ENCODE results near the gene RASL11A. TPM values are rescaled to one million over a fixed set of nuclear protein-coding genes. Genes with fewer than 3 reads are reported as not detected.
"Not testable (repeated sequence)": the region's sequence is repeated elsewhere in the genome, so short reads cannot be mapped to it uniquely, and the experiment has no call there.

RASL11A gene
- total and polyA plus RNA-seq, 2 experiments from 2014 or later, result 6.3 to 18.8 TPM

GRCh38 chr13:27295660-27296059 lies 25.0 kb downstream of the RASL11A start:
- H2AFZ ChIP-seq, result no peak overlapping the region
- H3K9me2 ChIP-seq (replicated peaks; ENCODE audit: insufficient read depth), result no peaks in the 10 kb centered on the region
- no peaks in the 10 kb centered on the region for H3K36me3 ChIP-seq (replicated peaks; ENCODE audit: insufficient read depth, low read depth)
- no peaks in the 10 kb centered on the region for H3K79me2 ChIP-seq
- TF ChIP-seq EZH2 (IDR thresholded peaks at IDR 0.05; ENCODE audit: borderline replicate concordance) (no peak), EZH2phosphoT487 (IDR thresholded peaks at IDR 0.05; ENCODE audit: low read depth, severe bottlenecking, unreplicated experiment) (no peak)
- TF ChIP-seq, protein P1, sequence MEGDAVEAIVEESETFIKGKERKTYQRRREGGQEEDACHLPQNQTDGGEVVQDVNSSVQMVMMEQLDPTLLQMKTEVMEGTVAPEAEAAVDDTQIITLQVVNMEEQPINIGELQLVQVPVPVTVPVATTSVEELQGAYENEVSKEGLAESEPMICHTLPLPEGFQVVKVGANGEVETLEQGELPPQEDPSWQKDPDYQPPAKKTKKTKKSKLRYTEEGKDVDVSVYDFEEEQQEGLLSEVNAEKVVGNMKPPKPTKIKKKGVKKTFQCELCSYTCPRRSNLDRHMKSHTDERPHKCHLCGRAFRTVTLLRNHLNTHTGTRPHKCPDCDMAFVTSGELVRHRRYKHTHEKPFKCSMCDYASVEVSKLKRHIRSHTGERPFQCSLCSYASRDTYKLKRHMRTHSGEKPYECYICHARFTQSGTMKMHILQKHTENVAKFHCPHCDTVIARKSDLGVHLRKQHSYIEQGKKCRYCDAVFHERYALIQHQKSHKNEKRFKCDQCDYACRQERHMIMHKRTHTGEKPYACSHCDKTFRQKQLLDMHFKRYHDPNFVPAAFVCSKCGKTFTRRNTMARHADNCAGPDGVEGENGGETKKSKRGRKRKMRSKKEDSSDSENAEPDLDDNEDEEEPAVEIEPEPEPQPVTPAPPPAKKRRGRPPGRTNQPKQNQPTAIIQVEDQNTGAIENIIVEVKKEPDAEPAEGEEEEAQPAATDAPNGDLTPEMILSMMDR (IDR thresholded peaks at IDR 0.05; ENCODE audit: poor library complexity), result no peak
- H3K27me3 ChIP-seq, result peaks cover 6% of the 10 kb centered on the region
- no peaks in the 10 kb centered on the region for H3K9me3 ChIP-seq (ENCODE audit: low read depth)
- H3K27ac ChIP-seq, result no peak overlapping the region
- H3K4me3 ChIP-seq, result no peak overlapping the region
- 78% methylated on average over 4 of the region's 4 CpGs for WGBS (ENCODE audit: low lambda C conversion rate, missing lambda C conversion rate)
- H4K20me1 ChIP-seq (ENCODE audit: insufficient read depth, poor library complexity, severe bottlenecking), result no peaks in the 10 kb centered on the region
- no peak overlapping the region for H3K4me2 ChIP-seq
- H3K4me1 ChIP-seq (ENCODE audit: insufficient read depth), result no peaks in the 10 kb centered on the region
- no peak for DNase-seq (ENCODE audit: low spot score)

- Histone ChIP-seq H3K4me1 (ENCODE audit: insufficient read depth) (no peaks in the 10 kb centered on the region), H3K79me2 (no peaks in the 10 kb centered on the region), H3K9me3 (ENCODE audit: low read depth) (no peaks in the 10 kb centered on the region), H3K4me3 (no peak overlapping the region), H2AFZ (no peak overlapping the region), H4K20me1 (ENCODE audit: insufficient read depth, poor library complexity, severe bottlenecking) (no peaks in the 10 kb centered on the region), H3K27ac (no peak overlapping the region), H3K36me3 (replicated peaks; ENCODE audit: insufficient read depth, low read depth) (no peaks in the 10 kb centered on the region), H3K9me2 (replicated peaks; ENCODE audit: insufficient read depth) (no peaks in the 10 kb centered on the region), H3K27me3 (peaks cover 6% of the 10 kb centered on the region), H3K4me2 (no peak overlapping the region)
- 94% methylated on average over 8 of the region's 8 CpGs for WGBS (ENCODE audit: low lambda C conversion rate, missing lambda C conversion rate)
- TF ChIP-seq EZH2 (IDR thresholded peaks at IDR 0.05; ENCODE audit: borderline replicate concordance) (no peak), EZH2phosphoT487 (IDR thresholded peaks at IDR 0.05; ENCODE audit: low read depth, severe bottlenecking, unreplicated experiment) (no peak)
- TF ChIP-seq, protein P1 (IDR thresholded peaks at IDR 0.05; ENCODE audit: poor library complexity), result no peak
- DNase-seq (ENCODE audit: low spot score), result no peak
These were observed 25.9 kb downstream of the RASL11A start for GRCh38 chr13:27296496-27296895.

DNA sequence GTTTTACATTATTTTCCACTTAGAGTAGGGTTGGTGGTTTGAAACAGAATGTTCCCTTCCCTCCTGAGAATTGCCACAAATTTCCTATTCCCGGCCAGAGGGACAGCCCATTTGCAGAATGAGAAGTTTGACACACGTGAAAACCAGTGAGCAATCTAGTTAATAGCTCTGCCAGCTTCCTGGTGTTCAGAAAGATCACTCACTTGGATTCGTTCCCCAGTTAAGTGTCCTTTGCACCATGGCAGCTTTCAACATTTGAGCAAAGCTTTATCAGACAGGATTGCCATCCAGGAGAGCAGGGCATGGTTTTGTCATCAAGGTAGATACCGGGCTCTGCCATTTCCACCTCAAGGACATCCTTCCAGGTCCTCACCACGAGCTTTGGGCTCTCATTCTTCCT lies 28.2 kb downstream of the RASL11A start:
- no peak overlapping the region for H3K4me3 ChIP-seq
- no peaks in the 10 kb centered on the region for H3K79me2 ChIP-seq
- no peaks in the 10 kb centered on the region for H3K36me3 ChIP-seq (replicated peaks; ENCODE audit: insufficient read depth, low read depth)
- H3K27ac ChIP-seq, result no peak overlapping the region
- TF ChIP-seq EZH2 (IDR thresholded peaks at IDR 0.05; ENCODE audit: borderline replicate concordance) (no peak), EZH2phosphoT487 (IDR thresholded peaks at IDR 0.05; ENCODE audit: low read depth, severe bottlenecking, unreplicated experiment) (no peak)
- TF ChIP-seq, protein P1 (IDR thresholded peaks at IDR 0.05; ENCODE audit: poor library complexity), result no peak
- H3K9me3 ChIP-seq (ENCODE audit: low read depth), result no peaks in the 10 kb centered on the region
- no peaks in the 10 kb centered on the region for H3K4me1 ChIP-seq (ENCODE audit: insufficient read depth)
- no peak for DNase-seq (ENCODE audit: low spot score)
- H4K20me1 ChIP-seq (ENCODE audit: insufficient read depth, poor library complexity, severe bottlenecking), result no peaks in the 10 kb centered on the region
- peaks cover 3% of the 10 kb centered on the region for H3K27me3 ChIP-seq
- H3K4me2 ChIP-seq, result no peak overlapping the region
- H2AFZ ChIP-seq, result no peak overlapping the region
- H3K9me2 ChIP-seq (replicated peaks; ENCODE audit: insufficient read depth), result no peaks in the 10 kb centered on the region
- 86% methylated on average over 5 of the region's 5 CpGs for WGBS (ENCODE audit: low lambda C conversion rate, missing lambda C conversion rate)

GRCh38 chr13:27300406-27300805 lies 29.8 kb downstream of the RASL11A start:
- not testable (repeated sequence) for H3K27ac ChIP-seq; DNase-seq (ENCODE audit: low spot score); H3K9me2 ChIP-seq (replicated peaks; ENCODE audit: insufficient read depth); H4K20me1 ChIP-seq (ENCODE audit: insufficient read depth, poor library complexity, severe bottlenecking); H3K79me2 ChIP-seq; H2AFZ ChIP-seq; H3K4me1 ChIP-seq (ENCODE audit: insufficient read depth); H3K36me3 ChIP-seq (replicated peaks; ENCODE audit: insufficient read depth, low read depth); H3K9me3 ChIP-seq (ENCODE audit: low read depth); H3K4me2 ChIP-seq; H3K4me3 ChIP-seq; H3K27me3 ChIP-seq
- 84% methylated on average over 7 of the region's 7 CpGs for WGBS (ENCODE audit: low lambda C conversion rate, missing lambda C conversion rate)
